Retinal pigment epithelial cell (primary cell): Measurements from ENCODE around the gene ZFYVE27.

Source experiments
- DNase-seq: peaks from one replicate; pipeline ENCODE4 v3.0.0-alpha.2; 2010; ENCODE audit warnings: low read depth
- H3K4me3 ChIP-seq: 2 replicates; pipeline ENCODE4 v1.5.1; 2011; ENCODE audit warnings: mild to moderate bottlenecking, low read length, control low read depth, moderate library complexity
- CTCF ChIP-seq: conservative IDR thresholded peaks from 2 replicates; pipeline ENCODE4 v1.5.1; 2011; ENCODE audit warnings: low read depth, low read length, control low read depth, inconsistent platforms

Gene ZFYVE27

GRCh38 chr10:97798958-97799610 lies 62.2 kb downstream of the ZFYVE27 start:
- no peak for DNase-seq
- no peak for TF ChIP-seq CTCF
- no peak overlapping the region for H3K4me3 ChIP-seq

- no peak for DNase-seq
- no peak for TF ChIP-seq CTCF
- no peak overlapping the region for H3K4me3 ChIP-seq
Observed at GRCh38 chr10:97800474-97800873, 63.5 kb downstream of the ZFYVE27 start.

GRCh38 chr10:97801422-97801821 lies 64.5 kb downstream of the ZFYVE27 start:
- DNase-seq, result no peak
- no peak overlapping the region for H3K4me3 ChIP-seq
- TF ChIP-seq CTCF, result no peak

- H3K4me3 ChIP-seq, result no peak overlapping the region
- no peak for DNase-seq
- TF ChIP-seq CTCF, result no peak
Observed at GRCh38 chr10:97805096-97805884, 68.4 kb downstream of the ZFYVE27 start.

- no peak overlapping the region for H3K4me3 ChIP-seq
- no peak for TF ChIP-seq CTCF
- no peak for DNase-seq
Observed at GRCh38 chr10:97805949-97806348, 69.0 kb downstream of the ZFYVE27 start.

- no peak for TF ChIP-seq CTCF
- DNase-seq, result peak; percentile 39
- H3K4me3 ChIP-seq, result no peak overlapping the region
Observed at GRCh38 chr10:97810446-97810845, 73.5 kb downstream of the ZFYVE27 start.
